ENCODE measurements around the gene LECT2.
A peak's percentile ranks its signal among the peaks of the same experiment; 100 is the strongest.

Gene LECT2

GRCh38 chr5:135954899-135955298 is at the start of gene LECT2:
TSS of gene LECT2 (minus strand) at chr5:135954983. CDS start at chr5:135954833, 150 bp downstream.
- DNase-seq: no peak

GRCh38 chr5:136004436-136004835 is 49.7 kb upstream of the LECT2 start:
- peak; percentile 96 for DNase-seq

GRCh38 chr5:136001466-136001981 is 46.7 kb upstream of the LECT2 start:
- peak; percentile 100 for DNase-seq

- no peak for DNase-seq
Observed at GRCh38 chr5:136000932-136001331, 46.1 kb upstream of the LECT2 start.

GRCh38 chr5:136000147-136000546 is 45.4 kb upstream of the LECT2 start:
- no peak for DNase-seq

GRCh38 chr5:135999406-136000139 is 44.8 kb upstream of the LECT2 start:
- peak; percentile 98 for DNase-seq

GRCh38 chr5:135998889-135999288 is 44.1 kb upstream of the LECT2 start:
- no peak for DNase-seq

GRCh38 chr5:135997673-135998335 is 43.0 kb upstream of the LECT2 start:
- DNase-seq: no peak

- DNase-seq: peak; percentile 62
Observed at GRCh38 chr5:135996611-135997010, 41.8 kb upstream of the LECT2 start.

- peak; percentile 63 for DNase-seq
Observed at GRCh38 chr5:135995976-135996375, 41.2 kb upstream of the LECT2 start.

- DNase-seq: peak; percentile 99
Observed at GRCh38 chr5:135993880-135994636, 39.3 kb upstream of the LECT2 start.

- DNase-seq: no peak
Observed at GRCh38 chr5:135993335-135993879, 38.6 kb upstream of the LECT2 start.

GRCh38 chr5:135991429-135991828 is 36.6 kb upstream of the LECT2 start:
- no peak for DNase-seq

GRCh38 chr5:135990528-135991255 is 35.9 kb upstream of the LECT2 start:
- DNase-seq: no peak

- no peak for DNase-seq
Observed at GRCh38 chr5:135989686-135990085, 34.9 kb upstream of the LECT2 start.

GRCh38 chr5:135988546-135988945 is 33.8 kb upstream of the LECT2 start:
- no peak for DNase-seq

GRCh38 chr5:135986891-135987401 is 32.2 kb upstream of the LECT2 start:
- peak; percentile 78 for DNase-seq

GRCh38 chr5:135986401-135986800 is 31.6 kb upstream of the LECT2 start:
- no peak for DNase-seq

GRCh38 chr5:135985951-135986350 is 31.2 kb upstream of the LECT2 start:
- no peak for DNase-seq

GRCh38 chr5:135980620-135981019 is 25.8 kb upstream of the LECT2 start:
- no peak for DNase-seq

GRCh38 chr5:135979510-135979909 is 24.7 kb upstream of the LECT2 start:
- peak; percentile 95 for DNase-seq

- DNase-seq: no peak
Observed at GRCh38 chr5:135978993-135979392, 24.2 kb upstream of the LECT2 start.
